Measurements from ENCODE around the gene TMEM256.

- TF ChIP-seq POLR2A (IDR thresholded peaks at IDR 0.05; ENCODE audit: low read depth, low read length) (no peak), POLR2AphosphoS5 (IDR thresholded peaks at IDR 0.05; ENCODE audit: low read depth, low read length) (no peak), TAF1 (IDR thresholded peaks at IDR 0.05; ENCODE audit: low read depth, low read length) (no peak)
Measured at GRCh38 chr17:7388856-7389255, 15.0 kb downstream of the TMEM256 start.

Data from GM12891 (cell line).